Erythroblast (primary cell): ENCODE results near the gene BEST3.

ENCODE experiments used
- GATA1 ChIP-seq: IDR thresholded peaks from 2 replicates; pipeline ENCODE4 v1.6.1; 2011; ENCODE audit warnings: low read depth, mild to moderate bottlenecking, control low read depth, low read length, moderate library complexity
- POLR2A ChIP-seq: IDR thresholded peaks from 2 replicates; pipeline ENCODE4 v1.6.1; 2011; ENCODE audit warnings: mild to moderate bottlenecking, low read length

DNA sequence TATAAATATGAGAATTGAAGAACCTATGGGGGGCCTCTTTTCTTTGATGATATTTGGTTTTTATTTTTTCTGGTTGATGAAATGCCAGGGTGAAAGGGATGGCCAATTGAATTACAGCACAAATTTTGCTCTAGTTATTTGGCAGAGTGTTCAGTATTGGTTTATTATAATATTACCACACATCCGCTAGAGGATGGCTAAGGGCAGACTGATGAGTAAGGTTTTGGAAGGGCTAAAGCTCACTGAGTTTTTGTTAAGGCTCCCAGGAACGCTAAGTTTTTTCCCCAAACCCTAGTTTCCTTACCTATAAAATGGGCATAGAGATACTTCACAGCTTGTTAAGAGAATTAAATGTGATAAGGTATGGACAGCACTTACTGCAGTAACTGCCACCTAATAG lies 54.1 kb downstream of the BEST3 start:
- TF ChIP-seq POLR2A (no peak), GATA1 (no peak)
